IMR-90 (cell line): Measurements from ENCODE around the gene FHIP1A. TPM values are rescaled to one million over a fixed set of nuclear protein-coding genes. Genes with fewer than 3 reads are reported as not detected.

Source experiments
- ATAC-seq: fragments of 200-7000 bp; cut with Tn5 transposase; 2 replicates; pipeline ENCODE4 v1.9.1; 2020; ENCODE audit warnings: low read depth, mild to moderate bottlenecking, moderate library complexity
- BruUV-seq: library from RNA; stranded (reverse); fragments of 400-500 nt; replicated peaks from 2 replicates; lab custom pipeline; 2021; lab: Mats Ljungman, UMichigan
- CTCF ChIA-PET: fragments of 300-600 bp; formaldehyde crosslinking; extraction: SDS; loops from one replicate; lab custom pipeline; 2021; ENCODE audit warnings: antibody characterized with exemption; lab: Yijun Ruan, JAX
- POLR2A ChIA-PET: fragments of 300-600 bp; sonication (Branson Sonifier 250); formaldehyde crosslinking; loops from one replicate; lab custom pipeline; 2022; ENCODE audit warnings: antibody characterized with exemption; ENCODE audit not compliant: unreplicated experiment; lab: Charles Lee
- DNase-seq: peaks from one replicate; pipeline ENCODE4 v3.0.0; 2013
- H2AFZ ChIP-seq: replicated peaks from 2 replicates; pipeline ENCODE3; 2013; ENCODE audit warnings: low read length, mild to moderate bottlenecking; ENCODE audit not compliant: poor library complexity
- H2AK5ac ChIP-seq: 2 replicates; pipeline ENCODE4 v1.6.1; 2013; ENCODE audit warnings: low read depth, low read length, inconsistent platforms
- H2AK9ac ChIP-seq: replicated peaks from 2 replicates; pipeline ENCODE3; 2013; ENCODE audit warnings: mild to moderate bottlenecking, low read depth, low read length, moderate library complexity; ENCODE audit not compliant: poor library complexity
- H2BK120ac ChIP-seq: 2 replicates; pipeline ENCODE4 v1.6.1; 2013; ENCODE audit warnings: low read depth, low read length, inconsistent platforms
- H2BK15ac ChIP-seq: 3 replicates; pipeline ENCODE4 v1.6.1; 2013; ENCODE audit warnings: low read depth, low read length, inconsistent platforms
- H2BK20ac ChIP-seq: 2 replicates; pipeline ENCODE4 v1.6.1; 2013; ENCODE audit warnings: low read depth, mild to moderate bottlenecking, inconsistent platforms, low read length, moderate library complexity
- H2BK5ac ChIP-seq: 2 replicates; pipeline ENCODE4 v1.6.1; 2013; ENCODE audit warnings: mild to moderate bottlenecking, low read depth, low read length, inconsistent platforms; ENCODE audit not compliant: poor library complexity, severe bottlenecking
- H3K14ac ChIP-seq: replicated peaks from 2 replicates; pipeline ENCODE4 v1.6.1; 2013; ENCODE audit warnings: low read depth, low read length, inconsistent platforms
- H3K18ac ChIP-seq: 2 replicates; pipeline ENCODE4 v1.6.1; 2013; ENCODE audit warnings: low read depth, low read length, control low read depth
- H3K23ac ChIP-seq: 2 replicates; pipeline ENCODE4 v1.6.1; 2013; ENCODE audit warnings: low read depth, low read length, inconsistent platforms
- H3K27ac ChIP-seq: 2 replicates; pipeline ENCODE4 v1.5.1; 2013; ENCODE audit warnings: mild to moderate bottlenecking, control low read depth, low read length; ENCODE audit not compliant: insufficient read depth
- H3K27me3 ChIP-seq: 2 replicates; pipeline ENCODE4 v1.6.1; 2013; ENCODE audit warnings: low read length; ENCODE audit not compliant: control insufficient read depth, insufficient read depth
- H3K36me3 ChIP-seq: 2 replicates; pipeline ENCODE4 v1.6.1; 2013; ENCODE audit warnings: low read length, mixed read lengths; ENCODE audit not compliant: control insufficient read depth, insufficient read depth
- H3K4ac ChIP-seq: 2 replicates; pipeline ENCODE4 v1.6.1; 2013; ENCODE audit warnings: low read depth, low read length, inconsistent platforms
- H3K4me1 ChIP-seq: 2 replicates; pipeline ENCODE4 v1.6.1; 2013; ENCODE audit warnings: low read length, mixed read lengths; ENCODE audit not compliant: control insufficient read depth, insufficient read depth
- H3K4me2 ChIP-seq: 2 replicates; pipeline ENCODE4 v1.6.1; 2013; ENCODE audit warnings: low read depth, mild to moderate bottlenecking, control low read depth, low read length, moderate library complexity
- H3K4me3 ChIP-seq: 2 replicates; pipeline ENCODE4 v1.5.1; 2013; ENCODE audit warnings: low read depth, mild to moderate bottlenecking, control low read depth, low read length, moderate library complexity; ENCODE audit not compliant: insufficient read depth
- H3K56ac ChIP-seq: 2 replicates; pipeline ENCODE4 v1.6.1; 2013; ENCODE audit warnings: low read length, inconsistent platforms; ENCODE audit not compliant: insufficient read depth; ENCODE audit errors: extremely low read depth
- H3K79me1 ChIP-seq, 2 experiments: 2 replicates each; pipeline ENCODE4 v1.6.1; 2013; ENCODE audit warnings: low read length in 2 of 2, inconsistent platforms in 1 of 2, low read depth in 1 of 2
- H3K9ac ChIP-seq: 2 replicates; pipeline ENCODE4 v1.6.1; 2013; ENCODE audit warnings: low read depth, low read length, control low read depth
- H3K9me1 ChIP-seq: 2 replicates; pipeline ENCODE4 v1.6.1; 2013; ENCODE audit warnings: low read length, inconsistent platforms; ENCODE audit not compliant: insufficient read depth
- H3K9me3 ChIP-seq: 2 replicates; pipeline ENCODE4 v1.6.1; 2013; ENCODE audit warnings: low read length; ENCODE audit not compliant: control insufficient read depth, insufficient read depth
- H4K20me1 ChIP-seq: 2 replicates; pipeline ENCODE4 v1.6.1; 2013; ENCODE audit warnings: low read length, inconsistent platforms; ENCODE audit not compliant: insufficient read depth
- H4K5ac ChIP-seq: 2 replicates; pipeline ENCODE4 v1.6.1; 2013; ENCODE audit warnings: mild to moderate bottlenecking, low read depth, low read length, control low read depth
- H4K8ac ChIP-seq, 2 experiments: 2 replicates each; pipeline ENCODE4 v1.6.1; 2013; ENCODE audit warnings: low read depth in 2 of 2, low read length in 2 of 2, control low read depth in 1 of 2, inconsistent platforms in 1 of 2
- H4K91ac ChIP-seq: 2 replicates; pipeline ENCODE4 v1.6.1; 2013; ENCODE audit warnings: low read depth, low read length, inconsistent platforms; ENCODE audit not compliant: insufficient read depth
- BHLHE40 ChIP-seq: fragments of 150-350 bp; IDR thresholded peaks from 2 replicates; pipeline ENCODE4 v1.6.1; 2016; ENCODE audit warnings: mild to moderate bottlenecking, low read depth, low read length
- CEBPB ChIP-seq: IDR thresholded peaks from 2 replicates; pipeline ENCODE4 v1.6.1; 2012; ENCODE audit warnings: low read depth, low read length, improper control_type of control experiment
- CHD1 ChIP-seq: IDR thresholded peaks from 2 replicates; pipeline ENCODE4 v1.6.1; 2012; ENCODE audit warnings: low read depth, low read length, improper control_type of control experiment
- CTCF ChIP-seq: conservative IDR thresholded peaks from 2 replicates; pipeline ENCODE4 v1.5.1; 2012; ENCODE audit warnings: mild to moderate bottlenecking, low read depth, low read length, improper control_type of control experiment
- FOS ChIP-seq: fragments of 150-350 bp; IDR thresholded peaks from 2 replicates; pipeline ENCODE4 v1.6.1; 2016; ENCODE audit warnings: low read depth, low read length
- MAFK ChIP-seq: IDR thresholded peaks from 2 replicates; pipeline ENCODE4 v1.6.1; 2012; ENCODE audit warnings: low read depth, low read length, improper control_type of control experiment
- MAZ ChIP-seq: IDR thresholded peaks from 2 replicates; pipeline ENCODE4 v1.6.1; 2012; ENCODE audit warnings: low read depth, mild to moderate bottlenecking, low read length, improper control_type of control experiment, moderate library complexity, borderline replicate concordance
- MXI1 ChIP-seq: IDR thresholded peaks from 2 replicates; pipeline ENCODE4 v1.6.1; 2012; ENCODE audit warnings: low read depth, mild to moderate bottlenecking, low read length, moderate library complexity, borderline replicate concordance
- NFE2L2 ChIP-seq: fragments of 150-350 bp; IDR thresholded peaks from 2 replicates; pipeline ENCODE4 v1.6.1; 2016; ENCODE audit warnings: low read depth, mild to moderate bottlenecking, low read length
- POLR2A ChIP-seq: IDR thresholded peaks from 2 replicates; pipeline ENCODE4 v1.6.1; 2012; ENCODE audit warnings: mild to moderate bottlenecking, low read depth, low read length
- RAD21 ChIP-seq: IDR thresholded peaks from 2 replicates; pipeline ENCODE4 v1.6.1; 2012; ENCODE audit warnings: low read length, improper control_type of control experiment
- RCOR1 ChIP-seq: IDR thresholded peaks from 2 replicates; pipeline ENCODE4 v1.6.1; 2012; ENCODE audit warnings: mild to moderate bottlenecking, low read length, improper control_type of control experiment; ENCODE audit not compliant: insufficient replicate concordance
- RFX5 ChIP-seq: IDR thresholded peaks from 2 replicates; pipeline ENCODE4 v1.8.0; 2012; ENCODE audit warnings: low read depth, mild to moderate bottlenecking, low read length, moderate library complexity
- SMC3 ChIP-seq: fragments of 150-350 bp; IDR thresholded peaks from 2 replicates; pipeline ENCODE4 v1.6.1; 2016; ENCODE audit warnings: low read depth, mild to moderate bottlenecking, antibody characterized with exemption, low read length, moderate library complexity
- USF2 ChIP-seq: fragments of 150-350 bp; IDR thresholded peaks from 2 replicates; pipeline ENCODE4 v1.6.1; 2017; ENCODE audit warnings: mild to moderate bottlenecking, antibody characterized with exemption, low read length, low read depth
- WGBS, 2 experiments: methylation state at CpG; one replicate each; pipeline versions ENCODE4 v1.1.5 to v1.1.7; 2013; ENCODE audit warnings: missing lambda C conversion rate in 2 of 2; ENCODE audit not compliant: insufficient read length in 1 of 2; ENCODE audit errors: extremely low coverage in 2 of 2; 5-methylcytosine and 5-hydroxymethylcytosine counted together
- dilution Hi-C: fragments of 300-500 bp; cut with HindIII; formaldehyde crosslinking; loops from one replicate; pipeline ENCODE4 v1.14.3; 2018; ENCODE audit warnings: low sequenced_read_pairs; ENCODE audit not compliant: unreplicated experiment
- in situ Hi-C: fragments of 300-500 bp; cut with MboI; formaldehyde crosslinking; loops from 3 replicates; pipeline ENCODE4 v1.14.3; 2019; ENCODE audit warnings: low sequenced_read_pairs, inconsistent platforms, mixed read lengths
- intact Hi-C: fragments of 100-400 bp; cut with micrococcal nuclease; formaldehyde crosslinking; loops from 2 replicates; pipeline ENCODE4 v1.10.0; 2022
- polyA plus RNA-seq, 3 experiments: library from polyadenylated mRNA; depleted of rRNA; stranded (reverse); fragments of >200 nt; gene quantifications; 2 replicates each; pipeline ENCODE4 v1.2.3, GENCODE V29; 2012; ENCODE audit warnings: low replicate concordance in 1 of 3
- total RNA-seq: library from RNA; depleted of rRNA; stranded (reverse); fragments of >200 nt; gene quantifications from 2 replicates; pipeline ENCODE4 v1.2.3, GENCODE V29; 2012
- TF ChIP-seq, protein P1 (sequence below): fragments of 150-350 bp; IDR thresholded peaks from 2 replicates; pipeline ENCODE4 v1.6.1; 2016; ENCODE audit warnings: low read depth, mild to moderate bottlenecking, low read length, moderate library complexity, borderline replicate concordance

FHIP1A gene
- total and polyA plus RNA-seq, 2 of the 4 experiments (the other 2 are of a cell fraction) = 0.02 to 0.18 TPM

- Histone ChIP-seq H3K79me1 (no peaks in the 10 kb centered on the region), H3K14ac (no peak overlapping the region), H3K36me3 (no peaks in the 10 kb centered on the region), H3K4me1 (no peaks in the 10 kb centered on the region; the same call in 1 of the 2 replicates), H4K20me1 (no peaks in the 10 kb centered on the region), H3K9ac (no peak overlapping the region), H2AFZ (no peak overlapping the region), H3K23ac (no peak overlapping the region), H3K4ac (no peak overlapping the region), H3K9me1 (peaks cover 3% of the 10 kb centered on the region), H2BK120ac (peak overlapping the region; percentile 16; the same call in 1 of the 2 replicates), H4K8ac (no peak overlapping the region), H2AK5ac (no peak overlapping the region), H3K27me3 (no peaks in the 10 kb centered on the region), H4K5ac (no peak overlapping the region), H4K91ac (no peak overlapping the region), H3K56ac (no peak overlapping the region), H3K18ac (no peak overlapping the region; the same call in 1 of the 2 replicates), H3K4me2 (no peak overlapping the region), H3K9me3 (no peaks in the 10 kb centered on the region), H2BK20ac (peak overlapping the region; percentile 33; the same call in 1 of the 2 replicates), H2BK5ac (no peak overlapping the region), H3K27ac (no peak overlapping the region), H3K4me3 (no peak overlapping the region), H2BK15ac (no peak overlapping the region), H2AK9ac (no peak overlapping the region)
- CTCF ChIA-PET = no interaction called here
- POLR2A ChIA-PET = no interaction called here
- no peak for TF ChIP-seq RFX5
- TF ChIP-seq MXI1 = no peak
- no peak for TF ChIP-seq MAZ
- no peak for TF ChIP-seq CTCF
- TF ChIP-seq RAD21 = no peak
- TF ChIP-seq, protein P1, sequence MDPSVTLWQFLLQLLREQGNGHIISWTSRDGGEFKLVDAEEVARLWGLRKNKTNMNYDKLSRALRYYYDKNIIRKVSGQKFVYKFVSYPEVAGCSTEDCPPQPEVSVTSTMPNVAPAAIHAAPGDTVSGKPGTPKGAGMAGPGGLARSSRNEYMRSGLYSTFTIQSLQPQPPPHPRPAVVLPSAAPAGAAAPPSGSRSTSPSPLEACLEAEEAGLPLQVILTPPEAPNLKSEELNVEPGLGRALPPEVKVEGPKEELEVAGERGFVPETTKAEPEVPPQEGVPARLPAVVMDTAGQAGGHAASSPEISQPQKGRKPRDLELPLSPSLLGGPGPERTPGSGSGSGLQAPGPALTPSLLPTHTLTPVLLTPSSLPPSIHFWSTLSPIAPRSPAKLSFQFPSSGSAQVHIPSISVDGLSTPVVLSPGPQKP = no peak
- TF ChIP-seq BHLHE40 = no peak
- no peak for TF ChIP-seq NFE2L2
- TF ChIP-seq RCOR1 = no peak
- no peak for TF ChIP-seq CEBPB
- TF ChIP-seq POLR2A = no peak
- TF ChIP-seq CHD1 = no peak
- TF ChIP-seq FOS = no peak
- TF ChIP-seq SMC3 = no peak
- TF ChIP-seq MAFK = no peak
- no peak for TF ChIP-seq USF2
- ATAC-seq (no peak), DNase-seq (no peak)
- BruUV-seq = no TSS peak
- in situ Hi-C loops (no loop called here), dilution Hi-C loops (no loop called here), intact Hi-C loops (no loop called here)
- no CpG with 5 or more reads among the region's 1 CpG for WGBS, 2 experiments
These were observed 9.9 kb downstream of the FHIP1A start for GRCh38 chr4:151418856-151419255.
